ENCODE results near the gene HHAT. TPM values are rescaled to one million over a fixed set of nuclear protein-coding genes. Genes with fewer than 3 reads are reported as not detected.

Gene HHAT
- 6.0 and 7.0 TPM in 2 replicates for total RNA-seq
- long read RNA-seq, transcript HHAT-201 (12 exons, 3,594 nt), result major isoform, 5 of 31 reads
- long read RNA-seq, partial matches to known transcripts, result 4 of 31 reads
- long read RNA-seq, other reads (novel, unspliced or antisense), result 16 of 31 reads

DNA sequence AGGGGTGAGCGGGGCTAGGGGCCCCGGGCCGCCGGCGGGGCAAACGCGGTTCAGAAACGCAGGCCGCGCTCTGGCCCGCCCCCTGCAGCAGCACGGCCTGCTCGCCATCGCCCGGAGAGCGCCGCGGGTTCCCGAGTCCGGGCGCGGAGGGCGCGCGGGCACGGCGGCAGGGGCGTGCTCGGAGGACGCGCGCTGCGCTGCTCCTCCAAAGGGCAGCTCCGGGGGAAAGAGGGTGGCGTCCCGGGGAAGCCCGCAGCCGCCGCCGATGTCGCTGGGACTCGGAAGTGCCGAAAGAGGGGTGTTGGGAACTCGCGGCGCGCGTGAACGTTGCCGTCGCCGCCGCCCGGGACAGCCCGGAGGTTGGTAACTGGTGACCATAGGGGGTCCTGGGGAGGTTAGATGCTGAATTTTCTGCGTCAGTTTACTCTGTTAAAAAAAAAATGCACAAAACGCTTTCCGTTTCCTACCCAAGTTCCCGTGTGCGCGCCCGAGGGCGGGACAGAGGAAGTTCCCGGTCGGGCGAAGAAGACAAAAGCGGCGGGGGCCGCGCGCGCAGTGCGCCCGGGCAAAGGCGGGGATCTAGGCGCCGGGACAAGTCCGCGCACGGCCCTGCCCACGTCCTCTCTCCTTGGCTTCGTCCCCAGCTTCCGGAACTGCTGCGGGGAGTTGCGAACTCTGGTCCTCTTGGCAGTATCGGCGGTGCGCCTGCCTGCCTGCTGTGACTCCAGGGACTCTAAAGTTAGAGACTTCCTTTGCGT, at the start of gene HHAT:
Gene HHAT (plus strand): TSS at position 157 of the 758 bp plus-strand sequence. CDS start 20,074 bp downstream, outside the sequence.
- peaks cover 17% of the 10 kb centered on the region for H3K4me1 Mint-ChIP-seq (ENCODE audit: unreplicated experiment)
- H3K4me3 Mint-ChIP-seq (ENCODE audit: unreplicated experiment), result peak within 1 kb of the TSS; percentile 95
- peak; percentile 90 for DNase-seq (ENCODE audit: extremely low spot score, unreplicated experiment)
- peaks cover 9% of the 10 kb centered on the region for H3K9me3 Mint-ChIP-seq (ENCODE audit: unreplicated experiment)
- H3K36me3 Mint-ChIP-seq (ENCODE audit: unreplicated experiment), result peaks cover 6% of the 10 kb centered on the region
- peak within 1 kb of the TSS; percentile 96 for H3K27ac Mint-ChIP-seq (ENCODE audit: unreplicated experiment)
- peak; percentile 22 for TF ChIP-seq CTCF (IDR thresholded peaks at IDR 0.05)
- H3K27me3 Mint-ChIP-seq (ENCODE audit: unreplicated experiment), result no peaks in the 10 kb centered on the region

- no peak for DNase-seq (ENCODE audit: extremely low spot score, unreplicated experiment)
- H3K36me3 Mint-ChIP-seq (ENCODE audit: unreplicated experiment), result peaks cover 6% of the 10 kb centered on the region
- no peak overlapping the region for H3K27ac Mint-ChIP-seq (ENCODE audit: unreplicated experiment)
- H3K9me3 Mint-ChIP-seq (ENCODE audit: unreplicated experiment), result peaks cover 17% of the 10 kb centered on the region
- no peak overlapping the region for H3K4me3 Mint-ChIP-seq (ENCODE audit: unreplicated experiment)
- H3K4me1 Mint-ChIP-seq (ENCODE audit: unreplicated experiment), result peaks cover 6% of the 10 kb centered on the region
- H3K27me3 Mint-ChIP-seq (ENCODE audit: unreplicated experiment), result peaks cover 5% of the 10 kb centered on the region
- no peak for TF ChIP-seq CTCF (IDR thresholded peaks at IDR 0.05)
Observed at GRCh38 chr1:210280221-210280620, 48.5 kb upstream of the HHAT start.

DNA sequence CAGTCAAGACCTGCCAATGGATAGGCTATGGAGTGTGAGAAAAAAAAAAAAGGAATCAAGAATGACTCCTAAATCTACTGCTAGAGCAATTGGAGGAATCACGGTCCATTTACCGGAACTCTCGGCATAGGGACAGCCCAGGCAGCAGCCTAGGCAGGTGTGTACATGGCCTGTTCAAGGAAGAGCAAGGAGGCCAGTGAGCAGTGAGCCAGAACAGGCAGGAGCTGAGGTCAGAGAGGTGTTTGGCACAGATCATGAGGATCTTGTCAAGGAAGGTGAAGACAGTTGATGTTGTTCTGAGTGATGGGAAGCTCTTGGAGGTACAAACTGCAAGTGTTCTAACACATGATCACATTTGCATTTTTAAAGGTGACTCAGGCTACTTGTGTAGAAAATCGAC, 40.6 kb upstream of the HHAT start:
- no peak for TF ChIP-seq CTCF (IDR thresholded peaks at IDR 0.05)
- H3K4me1 Mint-ChIP-seq (ENCODE audit: unreplicated experiment), result peaks cover 36% of the 10 kb centered on the region
- peaks cover 2% of the 10 kb centered on the region for H3K36me3 Mint-ChIP-seq (ENCODE audit: unreplicated experiment)
- no peak overlapping the region for H3K27ac Mint-ChIP-seq (ENCODE audit: unreplicated experiment)
- H3K4me3 Mint-ChIP-seq (ENCODE audit: unreplicated experiment), result no peak overlapping the region
- H3K27me3 Mint-ChIP-seq (ENCODE audit: unreplicated experiment), result peaks cover 5% of the 10 kb centered on the region
- no peak for DNase-seq (ENCODE audit: extremely low spot score, unreplicated experiment)
- H3K9me3 Mint-ChIP-seq (ENCODE audit: unreplicated experiment), result no peaks in the 10 kb centered on the region

GRCh38 chr1:210289248-210289647, 39.5 kb upstream of the HHAT start:
- Mint-ChIP-seq H3K27me3 (ENCODE audit: unreplicated experiment) (peaks cover 3% of the 10 kb centered on the region), H3K27ac (ENCODE audit: unreplicated experiment) (no peak overlapping the region), H3K4me3 (ENCODE audit: unreplicated experiment) (no peak overlapping the region), H3K9me3 (ENCODE audit: unreplicated experiment) (no peaks in the 10 kb centered on the region), H3K36me3 (ENCODE audit: unreplicated experiment) (peaks cover 2% of the 10 kb centered on the region), H3K4me1 (ENCODE audit: unreplicated experiment) (peaks cover 45% of the 10 kb centered on the region)
- no peak for DNase-seq (ENCODE audit: extremely low spot score, unreplicated experiment)
- no peak for TF ChIP-seq CTCF (IDR thresholded peaks at IDR 0.05)

DNA sequence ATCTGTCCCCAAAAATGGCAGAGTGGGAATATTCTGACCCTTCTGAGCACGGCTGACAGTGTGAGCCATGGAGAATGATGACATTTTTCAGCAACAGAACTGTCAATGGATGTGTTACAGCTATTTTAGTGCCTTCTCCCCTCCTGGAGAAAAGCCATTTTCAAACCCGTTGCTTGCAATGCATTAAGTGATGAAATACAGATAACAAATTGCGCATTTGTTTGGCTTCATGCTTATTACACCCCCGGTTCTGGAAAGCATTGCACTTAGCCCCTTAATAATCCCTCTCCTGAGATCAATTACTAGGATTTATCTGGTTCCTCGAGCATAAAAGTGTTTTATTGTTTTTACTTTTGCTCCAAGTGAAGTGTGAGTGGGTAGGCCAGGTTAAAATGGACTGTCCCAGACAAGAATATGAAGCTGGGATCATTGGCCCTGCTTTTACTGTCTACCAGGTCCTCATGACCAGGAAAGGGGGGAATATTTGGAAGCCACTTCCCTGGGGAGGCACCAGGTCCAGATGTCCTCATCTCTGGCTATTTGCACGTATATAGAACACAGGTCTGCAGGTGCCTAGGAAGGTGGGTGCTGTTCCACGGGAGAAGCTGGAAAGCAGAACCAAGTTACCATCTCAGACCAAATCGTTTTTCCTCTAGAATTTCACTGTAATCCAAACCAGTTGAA, 37.5 kb upstream of the HHAT start:
- Mint-ChIP-seq H3K27ac (ENCODE audit: unreplicated experiment) (peak overlapping the region; percentile 99), H3K4me1 (ENCODE audit: unreplicated experiment) (peaks cover 62% of the 10 kb centered on the region), H3K9me3 (ENCODE audit: unreplicated experiment) (no peaks in the 10 kb centered on the region), H3K4me3 (ENCODE audit: unreplicated experiment) (no peak overlapping the region), H3K36me3 (ENCODE audit: unreplicated experiment) (peaks cover 2% of the 10 kb centered on the region), H3K27me3 (ENCODE audit: unreplicated experiment) (no peaks in the 10 kb centered on the region)
- TF ChIP-seq CTCF (IDR thresholded peaks at IDR 0.05), result no peak
- DNase-seq (ENCODE audit: extremely low spot score, unreplicated experiment), result no peak

All from osteocyte (in vitro differentiated cells).